ENCODE data around the gene MLIP. TPM values are rescaled to one million over a fixed set of nuclear protein-coding genes. Genes with fewer than 3 reads are reported as not detected.

The MLIP gene
- total RNA-seq, 1 experiment from 2014 or later, result not detected

DNA sequence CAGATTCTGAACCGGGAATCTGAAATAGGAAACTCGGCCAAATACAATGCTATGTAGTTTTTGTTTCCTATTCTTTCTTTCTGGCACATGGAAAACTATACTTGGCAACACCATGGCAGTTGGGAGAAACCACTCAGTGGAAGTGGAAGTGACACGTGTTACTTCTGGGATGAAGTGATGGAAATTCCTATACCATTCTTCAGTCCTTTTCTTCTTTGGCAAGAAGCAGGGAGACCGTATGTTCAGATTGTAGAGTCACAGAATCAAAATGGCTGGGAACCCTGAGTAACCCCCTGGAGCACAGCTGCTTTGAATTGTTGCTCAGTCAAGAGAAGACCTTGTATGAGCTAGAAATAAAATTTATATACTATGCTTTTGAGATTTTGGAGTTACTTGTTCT, 178.2 kb downstream of the MLIP start:
- no peak overlapping the region for H3K4me3 Mint-ChIP-seq
- ChIA-PET POLR2A (no interaction called here), CTCF (no interaction called here)
- H3K4me1 Mint-ChIP-seq, result peaks cover 3% of the 10 kb centered on the region; the same call in 1 of the 2 replicates
- ATAC-seq (no peak), DNase-seq (ENCODE audit: low spot score) (no peak)
- H3K36me3 Mint-ChIP-seq, result no peaks in the 10 kb centered on the region
- no peaks in the 10 kb centered on the region for H3K27me3 Mint-ChIP-seq (ENCODE audit: low read depth)
- H3K9me3 Mint-ChIP-seq, result no peaks in the 10 kb centered on the region
- no peak overlapping the region for H3K27ac Mint-ChIP-seq
- no peak for TF ChIP-seq CREB1 (CRISPR knock-in tag; IDR thresholded peaks at IDR 0.05)
- TF ChIP-seq, protein P1, sequence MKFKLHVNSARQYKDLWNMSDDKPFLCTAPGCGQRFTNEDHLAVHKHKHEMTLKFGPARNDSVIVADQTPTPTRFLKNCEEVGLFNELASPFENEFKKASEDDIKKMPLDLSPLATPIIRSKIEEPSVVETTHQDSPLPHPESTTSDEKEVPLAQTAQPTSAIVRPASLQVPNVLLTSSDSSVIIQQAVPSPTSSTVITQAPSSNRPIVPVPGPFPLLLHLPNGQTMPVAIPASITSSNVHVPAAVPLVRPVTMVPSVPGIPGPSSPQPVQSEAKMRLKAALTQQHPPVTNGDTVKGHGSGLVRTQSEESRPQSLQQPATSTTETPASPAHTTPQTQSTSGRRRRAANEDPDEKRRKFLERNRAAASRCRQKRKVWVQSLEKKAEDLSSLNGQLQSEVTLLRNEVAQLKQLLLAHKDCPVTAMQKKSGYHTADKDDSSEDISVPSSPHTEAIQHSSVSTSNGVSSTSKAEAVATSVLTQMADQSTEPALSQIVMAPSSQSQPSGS (CRISPR knock-in tag; IDR thresholded peaks at IDR 0.05; ENCODE audit: borderline replicate concordance, low read depth), result no peak
- TF ChIP-seq, protein P2, sequence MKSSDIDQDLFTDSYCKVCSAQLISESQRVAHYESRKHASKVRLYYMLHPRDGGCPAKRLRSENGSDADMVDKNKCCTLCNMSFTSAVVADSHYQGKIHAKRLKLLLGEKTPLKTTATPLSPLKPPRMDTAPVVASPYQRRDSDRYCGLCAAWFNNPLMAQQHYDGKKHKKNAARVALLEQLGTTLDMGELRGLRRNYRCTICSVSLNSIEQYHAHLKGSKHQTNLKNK (CRISPR knock-in tag; IDR thresholded peaks at IDR 0.05), result no peak

DNA sequence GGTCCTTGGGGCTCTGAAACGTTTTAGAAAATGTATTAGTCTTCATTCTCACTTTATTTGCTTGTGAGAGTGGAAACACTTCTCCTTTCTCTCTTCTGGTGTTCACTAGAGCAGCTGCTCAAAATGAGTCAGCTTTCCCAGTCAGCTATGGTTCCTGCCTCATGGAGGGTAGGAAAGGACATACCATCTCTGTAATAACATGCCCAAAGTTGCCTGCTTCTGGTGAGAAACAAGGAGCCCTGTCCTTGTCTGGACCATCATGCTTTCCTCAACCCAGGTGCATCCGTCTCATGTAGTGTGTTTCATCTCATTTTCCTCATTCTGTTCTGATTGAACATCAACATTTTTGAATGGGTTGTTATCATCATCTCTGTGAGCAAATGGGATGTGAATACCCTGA, 179.9 kb downstream of the MLIP start:
- no peak overlapping the region for H3K27ac Mint-ChIP-seq
- ChIA-PET CTCF (no interaction called here), POLR2A (no interaction called here)
- ATAC-seq (no peak), DNase-seq (ENCODE audit: low spot score) (no peak)
- TF ChIP-seq TCF7 (CRISPR knock-in tag; IDR thresholded peaks at IDR 0.05; ENCODE audit: low read depth) (no peak), ZNF671 (CRISPR knock-in tag; IDR thresholded peaks at IDR 0.05) (no peak), RELA (CRISPR knock-in tag; IDR thresholded peaks at IDR 0.05; ENCODE audit: borderline replicate concordance) (no peak), NFYB (CRISPR knock-in tag; conservative IDR thresholded peaks at IDR 0.05; ENCODE audit: low read depth) (no peak), SMAD3 (CRISPR knock-in tag; IDR thresholded peaks at IDR 0.05; ENCODE audit: borderline replicate concordance) (no peak)
- TF ChIP-seq, protein P1 (CRISPR knock-in tag; IDR thresholded peaks at IDR 0.05; ENCODE audit: borderline replicate concordance, low read depth), result no peak
- TF ChIP-seq, protein P3, sequence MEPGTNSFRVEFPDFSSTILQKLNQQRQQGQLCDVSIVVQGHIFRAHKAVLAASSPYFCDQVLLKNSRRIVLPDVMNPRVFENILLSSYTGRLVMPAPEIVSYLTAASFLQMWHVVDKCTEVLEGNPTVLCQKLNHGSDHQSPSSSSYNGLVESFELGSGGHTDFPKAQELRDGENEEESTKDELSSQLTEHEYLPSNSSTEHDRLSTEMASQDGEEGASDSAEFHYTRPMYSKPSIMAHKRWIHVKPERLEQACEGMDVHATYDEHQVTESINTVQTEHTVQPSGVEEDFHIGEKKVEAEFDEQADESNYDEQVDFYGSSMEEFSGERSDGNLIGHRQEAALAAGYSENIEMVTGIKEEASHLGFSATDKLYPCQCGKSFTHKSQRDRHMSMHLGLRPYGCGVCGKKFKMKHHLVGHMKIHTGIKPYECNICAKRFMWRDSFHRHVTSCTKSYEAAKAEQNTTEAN (CRISPR knock-in tag; IDR thresholded peaks at IDR 0.05), result no peak
- TF ChIP-seq, protein P4, sequence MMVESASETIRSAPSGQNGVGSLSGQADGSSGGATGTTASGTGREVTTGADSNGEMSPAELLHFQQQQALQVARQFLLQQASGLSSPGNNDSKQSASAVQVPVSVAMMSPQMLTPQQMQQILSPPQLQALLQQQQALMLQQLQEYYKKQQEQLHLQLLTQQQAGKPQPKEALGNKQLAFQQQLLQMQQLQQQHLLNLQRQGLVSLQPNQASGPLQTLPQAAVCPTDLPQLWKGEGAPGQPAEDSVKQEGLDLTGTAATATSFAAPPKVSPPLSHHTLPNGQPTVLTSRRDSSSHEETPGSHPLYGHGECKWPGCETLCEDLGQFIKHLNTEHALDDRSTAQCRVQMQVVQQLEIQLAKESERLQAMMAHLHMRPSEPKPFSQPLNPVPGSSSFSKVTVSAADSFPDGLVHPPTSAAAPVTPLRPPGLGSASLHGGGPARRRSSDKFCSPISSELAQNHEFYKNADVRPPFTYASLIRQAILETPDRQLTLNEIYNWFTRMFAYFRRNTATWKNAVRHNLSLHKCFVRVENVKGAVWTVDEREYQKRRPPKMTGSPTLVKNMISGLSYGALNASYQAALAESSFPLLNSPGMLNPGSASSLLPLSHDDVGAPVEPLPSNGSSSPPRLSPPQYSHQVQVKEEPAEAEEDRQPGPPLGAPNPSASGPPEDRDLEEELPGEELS (CRISPR knock-in tag; IDR thresholded peaks at IDR 0.05), result no peak
- TF ChIP-seq, protein P5, sequence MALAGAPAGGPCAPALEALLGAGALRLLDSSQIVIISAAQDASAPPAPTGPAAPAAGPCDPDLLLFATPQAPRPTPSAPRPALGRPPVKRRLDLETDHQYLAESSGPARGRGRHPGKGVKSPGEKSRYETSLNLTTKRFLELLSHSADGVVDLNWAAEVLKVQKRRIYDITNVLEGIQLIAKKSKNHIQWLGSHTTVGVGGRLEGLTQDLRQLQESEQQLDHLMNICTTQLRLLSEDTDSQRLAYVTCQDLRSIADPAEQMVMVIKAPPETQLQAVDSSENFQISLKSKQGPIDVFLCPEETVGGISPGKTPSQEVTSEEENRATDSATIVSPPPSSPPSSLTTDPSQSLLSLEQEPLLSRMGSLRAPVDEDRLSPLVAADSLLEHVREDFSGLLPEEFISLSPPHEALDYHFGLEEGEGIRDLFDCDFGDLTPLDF (CRISPR knock-in tag; IDR thresholded peaks at IDR 0.05), result no peak
- TF ChIP-seq, protein P6, sequence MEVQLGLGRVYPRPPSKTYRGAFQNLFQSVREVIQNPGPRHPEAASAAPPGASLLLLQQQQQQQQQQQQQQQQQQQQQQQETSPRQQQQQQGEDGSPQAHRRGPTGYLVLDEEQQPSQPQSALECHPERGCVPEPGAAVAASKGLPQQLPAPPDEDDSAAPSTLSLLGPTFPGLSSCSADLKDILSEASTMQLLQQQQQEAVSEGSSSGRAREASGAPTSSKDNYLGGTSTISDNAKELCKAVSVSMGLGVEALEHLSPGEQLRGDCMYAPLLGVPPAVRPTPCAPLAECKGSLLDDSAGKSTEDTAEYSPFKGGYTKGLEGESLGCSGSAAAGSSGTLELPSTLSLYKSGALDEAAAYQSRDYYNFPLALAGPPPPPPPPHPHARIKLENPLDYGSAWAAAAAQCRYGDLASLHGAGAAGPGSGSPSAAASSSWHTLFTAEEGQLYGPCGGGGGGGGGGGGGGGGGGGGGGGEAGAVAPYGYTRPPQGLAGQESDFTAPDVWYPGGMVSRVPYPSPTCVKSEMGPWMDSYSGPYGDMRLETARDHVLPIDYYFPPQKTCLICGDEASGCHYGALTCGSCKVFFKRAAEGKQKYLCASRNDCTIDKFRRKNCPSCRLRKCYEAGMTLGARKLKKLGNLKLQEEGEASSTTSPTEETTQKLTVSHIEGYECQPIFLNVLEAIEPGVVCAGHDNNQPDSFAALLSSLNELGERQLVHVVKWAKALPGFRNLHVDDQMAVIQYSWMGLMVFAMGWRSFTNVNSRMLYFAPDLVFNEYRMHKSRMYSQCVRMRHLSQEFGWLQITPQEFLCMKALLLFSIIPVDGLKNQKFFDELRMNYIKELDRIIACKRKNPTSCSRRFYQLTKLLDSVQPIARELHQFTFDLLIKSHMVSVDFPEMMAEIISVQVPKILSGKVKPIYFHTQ (CRISPR knock-in tag; IDR thresholded peaks at IDR 0.05), result no peak
- no peak overlapping the region for H3K4me3 Mint-ChIP-seq
- H3K9me3 Mint-ChIP-seq, result peaks cover 1% of the 10 kb centered on the region; the same call in 1 of the 2 replicates
- peaks cover 3% of the 10 kb centered on the region; the same call in 1 of the 2 replicates for H3K4me1 Mint-ChIP-seq
- no peaks in the 10 kb centered on the region for H3K27me3 Mint-ChIP-seq (ENCODE audit: low read depth)
- no peaks in the 10 kb centered on the region for H3K36me3 Mint-ChIP-seq
